Measurements from ENCODE around the gene UBE2U.

UBE2U gene

DNA sequence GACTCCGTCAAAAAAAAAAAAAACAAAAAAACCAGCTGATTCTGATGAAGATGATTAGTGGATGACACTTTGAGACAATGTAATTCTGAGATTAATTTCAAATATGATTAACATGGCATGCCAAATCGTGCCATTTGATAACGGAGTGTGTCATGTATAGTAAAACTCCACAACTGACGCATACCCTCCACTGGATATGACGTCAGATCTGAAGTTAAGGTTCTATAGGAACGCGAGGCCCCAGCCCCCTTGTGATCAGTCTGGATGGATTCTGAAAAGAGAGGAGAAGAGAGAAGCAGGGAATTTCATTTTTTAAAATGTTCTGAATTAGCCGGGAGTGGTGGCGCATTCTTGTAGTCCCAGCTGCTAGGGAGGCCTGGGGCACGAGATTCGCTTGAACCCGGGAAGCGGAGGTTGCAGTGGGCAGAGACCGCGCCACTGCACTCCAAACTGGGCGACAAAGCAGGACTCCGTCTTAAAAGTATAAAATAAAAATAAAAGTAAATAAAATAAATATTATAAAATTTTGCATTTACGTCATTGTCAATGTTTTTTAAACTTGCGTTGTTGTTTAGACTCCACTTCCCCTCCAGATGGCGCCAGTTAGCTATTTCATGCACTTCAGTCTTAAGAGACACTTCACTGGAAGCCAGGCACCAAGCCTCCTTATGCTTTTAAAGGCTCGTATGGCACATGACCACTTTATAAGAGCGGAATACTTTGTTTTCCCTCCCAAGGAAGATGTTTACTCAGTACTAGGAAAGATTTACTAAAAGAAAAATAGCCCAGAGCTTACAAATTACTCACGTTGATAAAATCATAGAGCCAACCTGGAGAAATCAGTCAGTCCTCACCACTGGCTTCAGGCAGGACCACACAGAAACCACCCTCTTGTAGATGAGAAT lies 65.5 kb downstream of the UBE2U start:
- H3K36me3 ChIP-seq (ENCODE audit: control insufficient read depth, low read length), result no peaks in the 10 kb centered on the region
- H3K27me3 ChIP-seq (ENCODE audit: control insufficient read depth, low read length), result peaks cover 3% of the 10 kb centered on the region; the same call in 1 of the 2 replicates
- no peak overlapping the region for H3K4me2 ChIP-seq (ENCODE audit: low read length)
- H3K4me1 ChIP-seq (ENCODE audit: control insufficient read depth, low read length), result no peaks in the 10 kb centered on the region
- no peaks in the 10 kb centered on the region for H3K79me2 ChIP-seq (ENCODE audit: control insufficient read depth, low read length)
- no peaks in the 10 kb centered on the region for H3F3A ChIP-seq (ENCODE audit: control insufficient read depth, insufficient read depth)
- no peaks in the 10 kb centered on the region for H3K9me2 ChIP-seq (replicated peaks; ENCODE audit: control insufficient read depth, low read length)
- H3K27ac ChIP-seq (ENCODE audit: low read depth, low read length), result no peak overlapping the region
- TF ChIP-seq, protein P1, sequence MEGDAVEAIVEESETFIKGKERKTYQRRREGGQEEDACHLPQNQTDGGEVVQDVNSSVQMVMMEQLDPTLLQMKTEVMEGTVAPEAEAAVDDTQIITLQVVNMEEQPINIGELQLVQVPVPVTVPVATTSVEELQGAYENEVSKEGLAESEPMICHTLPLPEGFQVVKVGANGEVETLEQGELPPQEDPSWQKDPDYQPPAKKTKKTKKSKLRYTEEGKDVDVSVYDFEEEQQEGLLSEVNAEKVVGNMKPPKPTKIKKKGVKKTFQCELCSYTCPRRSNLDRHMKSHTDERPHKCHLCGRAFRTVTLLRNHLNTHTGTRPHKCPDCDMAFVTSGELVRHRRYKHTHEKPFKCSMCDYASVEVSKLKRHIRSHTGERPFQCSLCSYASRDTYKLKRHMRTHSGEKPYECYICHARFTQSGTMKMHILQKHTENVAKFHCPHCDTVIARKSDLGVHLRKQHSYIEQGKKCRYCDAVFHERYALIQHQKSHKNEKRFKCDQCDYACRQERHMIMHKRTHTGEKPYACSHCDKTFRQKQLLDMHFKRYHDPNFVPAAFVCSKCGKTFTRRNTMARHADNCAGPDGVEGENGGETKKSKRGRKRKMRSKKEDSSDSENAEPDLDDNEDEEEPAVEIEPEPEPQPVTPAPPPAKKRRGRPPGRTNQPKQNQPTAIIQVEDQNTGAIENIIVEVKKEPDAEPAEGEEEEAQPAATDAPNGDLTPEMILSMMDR (IDR thresholded peaks at IDR 0.05; ENCODE audit: low read depth, low read length, poor library complexity, severe bottlenecking), result peak; percentile 49
- TF ChIP-seq EZH2phosphoT487 (IDR thresholded peaks at IDR 0.05; ENCODE audit: borderline replicate concordance, low read length), result no peak
- no peak overlapping the region for H3K4me3 ChIP-seq (ENCODE audit: low read length)
- H4K20me1 ChIP-seq (ENCODE audit: control insufficient read depth, insufficient read depth, low read depth, low read length), result no peaks in the 10 kb centered on the region
- no peaks in the 10 kb centered on the region for H3K9me3 ChIP-seq (ENCODE audit: control insufficient read depth, insufficient read depth, low read length)

DNA sequence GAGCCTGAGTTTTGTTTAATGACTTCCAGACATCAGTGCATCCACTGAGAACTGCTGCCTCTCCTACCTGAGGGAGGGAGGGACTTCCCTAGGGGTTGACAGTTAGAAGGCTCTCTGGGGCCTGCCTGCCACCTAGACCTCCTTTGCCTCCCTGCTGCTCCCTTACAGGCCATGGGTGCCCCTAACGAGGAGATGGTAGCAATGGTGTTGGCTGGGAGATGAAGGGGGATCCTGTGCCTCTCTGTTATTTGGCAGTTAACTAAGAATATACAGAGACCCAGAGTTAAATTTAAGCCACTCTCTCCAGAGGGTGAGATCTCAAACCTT lies 66.1 kb downstream of the UBE2U start:
- peaks cover 3% of the 10 kb centered on the region; the same call in 1 of the 2 replicates for H3K27me3 ChIP-seq (ENCODE audit: control insufficient read depth, low read length)
- no peaks in the 10 kb centered on the region for H3K9me3 ChIP-seq (ENCODE audit: control insufficient read depth, insufficient read depth, low read length)
- H3F3A ChIP-seq (ENCODE audit: control insufficient read depth, insufficient read depth), result no peaks in the 10 kb centered on the region
- H3K4me1 ChIP-seq (ENCODE audit: control insufficient read depth, low read length), result no peaks in the 10 kb centered on the region
- no peak for TF ChIP-seq EZH2phosphoT487 (IDR thresholded peaks at IDR 0.05; ENCODE audit: borderline replicate concordance, low read length)
- TF ChIP-seq, protein P1 (IDR thresholded peaks at IDR 0.05; ENCODE audit: low read depth, low read length, poor library complexity, severe bottlenecking), result no peak
- no peak overlapping the region for H3K4me3 ChIP-seq (ENCODE audit: low read length)
- H3K36me3 ChIP-seq (ENCODE audit: control insufficient read depth, low read length), result no peaks in the 10 kb centered on the region
- H3K4me2 ChIP-seq (ENCODE audit: low read length), result no peak overlapping the region
- H4K20me1 ChIP-seq (ENCODE audit: control insufficient read depth, insufficient read depth, low read depth, low read length), result no peaks in the 10 kb centered on the region
- H3K79me2 ChIP-seq (ENCODE audit: control insufficient read depth, low read length), result no peaks in the 10 kb centered on the region
- H3K27ac ChIP-seq (ENCODE audit: low read depth, low read length), result no peak overlapping the region
- no peaks in the 10 kb centered on the region for H3K9me2 ChIP-seq (replicated peaks; ENCODE audit: control insufficient read depth, low read length)

DNA sequence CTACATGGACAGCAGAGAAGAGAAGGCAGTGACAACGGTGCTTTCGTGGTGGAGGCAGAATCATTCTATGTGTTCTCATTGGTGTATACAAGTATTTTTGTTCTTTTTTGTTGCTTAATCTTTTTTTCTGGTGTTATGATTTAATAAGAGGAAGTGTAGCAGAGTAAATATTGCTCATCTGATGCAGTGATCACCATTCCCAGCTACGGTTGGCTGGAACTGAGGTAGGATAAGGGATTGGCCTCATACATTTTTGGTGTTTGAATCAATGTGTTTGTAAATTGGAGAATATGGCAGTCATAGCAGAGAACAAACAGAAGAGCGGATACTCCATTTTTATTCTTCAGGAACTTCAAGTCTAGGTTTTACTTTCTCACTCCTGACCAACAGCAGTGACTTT lies 76.6 kb downstream of the UBE2U start:
- no peak overlapping the region for H3K27ac ChIP-seq (ENCODE audit: low read depth, low read length)
- no peaks in the 10 kb centered on the region for H3K36me3 ChIP-seq (ENCODE audit: control insufficient read depth, low read length)
- no peak for TF ChIP-seq EZH2phosphoT487 (IDR thresholded peaks at IDR 0.05; ENCODE audit: borderline replicate concordance, low read length)
- TF ChIP-seq, protein P1 (IDR thresholded peaks at IDR 0.05; ENCODE audit: low read depth, low read length, poor library complexity, severe bottlenecking), result no peak
- no peaks in the 10 kb centered on the region for H3K4me1 ChIP-seq (ENCODE audit: control insufficient read depth, low read length)
- no peaks in the 10 kb centered on the region for H3K79me2 ChIP-seq (ENCODE audit: control insufficient read depth, low read length)
- no peaks in the 10 kb centered on the region for H3K9me2 ChIP-seq (replicated peaks; ENCODE audit: control insufficient read depth, low read length)
- no peaks in the 10 kb centered on the region for H3K9me3 ChIP-seq (ENCODE audit: control insufficient read depth, insufficient read depth, low read length)
- no peaks in the 10 kb centered on the region for H3K27me3 ChIP-seq (ENCODE audit: control insufficient read depth, low read length)
- no peaks in the 10 kb centered on the region for H3F3A ChIP-seq (ENCODE audit: control insufficient read depth, insufficient read depth)
- no peaks in the 10 kb centered on the region for H4K20me1 ChIP-seq (ENCODE audit: control insufficient read depth, insufficient read depth, low read depth, low read length)
- no peak overlapping the region for H3K4me2 ChIP-seq (ENCODE audit: low read length)
- no peak overlapping the region for H3K4me3 ChIP-seq (ENCODE audit: low read length)
